HG02970 (cell line): ENCODE measurements around the gene CDH4.

Source experiments
- ATAC-seq: cut with Tn5 transposase; IDR thresholded peaks from one replicate; pipeline ENCODE4 v1.9.1; 2021; ENCODE audit warnings: mild to moderate bottlenecking, moderate library complexity, moderate number of reproducible peaks; ENCODE audit not compliant: unreplicated experiment, low FRiP score

The CDH4 gene

GRCh38 chr20:61799928-61800327 is 547.9 kb downstream of the CDH4 start:
- no peak for ATAC-seq

GRCh38 chr20:61800359-61801064 is 548.5 kb downstream of the CDH4 start:
- ATAC-seq = no peak

- ATAC-seq = no peak
Measured at GRCh38 chr20:61801065-61801360, 549.0 kb downstream of the CDH4 start.

- ATAC-seq = no peak
Measured at GRCh38 chr20:61801428-61801827, 549.4 kb downstream of the CDH4 start.

DNA sequence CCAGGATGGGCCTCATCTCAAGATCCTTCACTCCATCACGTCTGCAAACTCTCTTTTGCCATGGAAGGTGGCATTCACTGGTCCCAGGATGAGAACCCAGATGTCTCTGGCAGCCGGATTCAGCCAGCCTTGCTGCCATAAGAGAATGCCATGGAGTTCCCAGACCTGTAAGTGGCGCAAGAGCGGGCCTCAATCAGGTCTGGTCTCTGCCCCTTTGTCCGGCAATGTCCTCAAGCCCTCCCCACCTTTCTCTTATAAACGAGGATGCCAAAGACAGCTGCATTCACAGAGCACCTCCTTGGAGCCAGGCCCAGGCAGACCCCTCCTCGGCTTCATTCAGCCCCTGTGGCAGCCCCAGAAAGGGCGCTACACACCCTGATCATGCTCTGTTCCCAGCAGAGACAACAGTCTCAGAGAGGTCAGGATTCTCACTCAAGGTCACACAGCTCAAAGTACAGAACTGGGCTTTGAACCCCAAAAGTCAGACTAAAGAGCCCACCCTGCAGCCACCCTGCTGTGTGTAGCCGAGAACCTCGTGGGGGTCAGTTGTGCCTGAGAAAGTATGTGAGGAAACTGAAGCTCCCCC is 549.9 kb downstream of the CDH4 start:
- no peak for ATAC-seq

DNA sequence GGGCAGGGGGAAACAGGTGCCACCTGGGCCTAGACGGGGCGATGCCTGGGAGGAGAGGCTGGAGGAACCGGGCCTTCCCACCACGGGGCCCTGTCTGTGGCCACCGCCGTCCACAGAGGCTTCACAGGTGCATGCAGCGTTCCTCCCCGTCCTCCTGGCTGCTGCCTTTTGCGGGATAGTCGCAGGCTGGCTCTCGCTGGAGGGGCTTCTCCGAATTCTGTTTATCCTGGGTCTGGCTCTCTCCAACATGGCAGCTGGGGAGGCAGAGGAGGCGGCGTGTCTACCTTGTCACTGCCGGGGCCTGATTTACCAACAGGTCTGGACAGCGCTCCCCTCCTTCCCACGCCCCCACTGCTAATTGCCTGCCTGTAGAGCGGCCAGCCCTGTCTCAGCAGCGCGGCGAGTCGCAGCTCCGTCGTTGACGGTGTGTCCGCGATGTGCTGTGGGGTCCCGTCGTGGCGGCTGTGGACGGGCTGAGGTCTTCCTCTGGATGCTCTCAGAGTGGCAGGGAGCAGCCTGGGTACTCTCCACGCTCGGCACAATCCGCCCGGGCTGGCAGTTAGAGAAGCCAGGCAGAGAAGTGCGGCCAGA is 550.8 kb downstream of the CDH4 start:
- ATAC-seq = no peak

DNA sequence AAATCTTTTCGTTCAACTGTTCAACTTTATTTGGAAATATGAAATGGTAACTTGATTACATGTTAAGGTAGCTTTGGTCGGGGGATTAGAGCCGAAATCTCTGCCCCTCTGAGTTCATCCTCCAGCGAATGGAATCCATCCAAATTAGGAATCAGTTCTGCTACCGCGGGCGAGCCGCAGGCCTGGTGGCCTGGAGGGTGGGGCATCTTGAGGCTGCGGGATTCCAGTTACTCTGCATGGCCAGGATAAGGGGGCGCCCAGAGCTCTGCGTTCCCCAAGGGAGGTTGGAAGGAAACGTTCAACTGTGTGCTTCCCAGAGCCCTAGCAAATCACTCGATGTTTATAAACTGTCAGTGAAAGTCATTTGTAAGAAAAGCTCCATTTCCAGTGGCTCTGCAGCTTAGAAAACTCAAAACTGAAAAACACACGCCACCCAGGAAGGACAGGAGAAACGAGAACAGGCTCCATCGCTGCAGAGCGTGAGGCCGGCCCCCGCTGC is 551.4 kb downstream of the CDH4 start:
- no peak for ATAC-seq

- ATAC-seq = no peak
Measured at GRCh38 chr20:61803915-61804751, 552.1 kb downstream of the CDH4 start.

GRCh38 chr20:61804752-61805295 is 552.8 kb downstream of the CDH4 start:
- no peak for ATAC-seq

DNA sequence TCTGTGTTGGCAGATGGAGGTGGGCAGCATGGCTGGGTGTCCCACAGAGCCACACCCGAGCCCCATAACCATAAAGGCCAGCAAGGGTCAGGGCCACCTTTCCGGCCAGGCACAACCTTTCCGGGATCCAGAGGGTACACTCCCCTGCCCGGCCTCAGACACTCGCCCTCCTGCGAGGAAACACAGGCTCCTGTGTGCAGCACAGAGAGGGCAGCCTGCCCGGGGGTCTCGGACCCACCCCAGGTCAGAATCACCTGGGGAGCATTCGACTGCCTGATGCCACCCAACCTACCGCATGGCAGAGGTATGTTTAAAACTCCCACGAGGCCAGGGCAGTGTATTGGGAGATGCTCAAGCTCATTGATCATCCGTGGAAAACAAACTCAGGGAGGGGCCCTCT is 553.3 kb downstream of the CDH4 start:
- no peak for ATAC-seq

DNA sequence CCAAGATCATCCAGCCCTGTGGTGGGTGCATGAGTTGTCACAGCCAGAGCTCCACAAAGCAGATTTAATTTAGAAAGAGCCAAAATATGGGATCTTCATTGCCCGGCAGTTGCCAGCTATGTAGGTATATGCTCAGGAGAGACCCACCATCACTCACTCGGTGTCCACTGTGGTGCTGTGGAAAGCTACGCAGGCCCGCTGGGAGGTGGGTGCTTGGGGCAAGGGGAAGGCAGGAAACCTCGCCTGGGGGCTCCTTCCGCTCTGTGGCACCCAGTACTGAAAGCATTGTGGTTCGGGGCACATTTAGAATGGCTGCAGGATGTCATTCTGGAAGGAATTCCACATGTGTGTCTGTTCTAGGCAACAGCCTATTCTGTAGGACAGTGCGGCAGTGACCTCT is 553.7 kb downstream of the CDH4 start:
- no peak for ATAC-seq

DNA sequence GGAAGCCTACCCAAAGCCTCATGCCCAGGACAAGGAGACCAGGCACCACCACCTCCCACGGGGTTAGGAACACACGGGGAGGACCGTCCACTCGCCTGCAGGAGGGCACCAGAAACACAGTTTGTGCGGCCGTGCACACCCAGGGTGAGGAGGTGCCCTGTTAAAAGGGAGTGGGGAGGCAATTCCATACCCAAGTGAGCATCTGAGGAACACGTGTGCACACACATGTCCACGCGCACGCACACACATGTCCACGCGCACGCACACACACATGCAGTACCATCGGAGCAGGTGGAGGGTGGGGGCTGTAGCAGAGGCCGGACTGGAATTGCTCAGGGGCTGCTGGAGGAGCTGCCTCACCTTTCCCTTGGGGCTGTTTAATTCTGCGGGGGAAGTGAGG is 554.3 kb downstream of the CDH4 start:
- ATAC-seq = no peak

DNA sequence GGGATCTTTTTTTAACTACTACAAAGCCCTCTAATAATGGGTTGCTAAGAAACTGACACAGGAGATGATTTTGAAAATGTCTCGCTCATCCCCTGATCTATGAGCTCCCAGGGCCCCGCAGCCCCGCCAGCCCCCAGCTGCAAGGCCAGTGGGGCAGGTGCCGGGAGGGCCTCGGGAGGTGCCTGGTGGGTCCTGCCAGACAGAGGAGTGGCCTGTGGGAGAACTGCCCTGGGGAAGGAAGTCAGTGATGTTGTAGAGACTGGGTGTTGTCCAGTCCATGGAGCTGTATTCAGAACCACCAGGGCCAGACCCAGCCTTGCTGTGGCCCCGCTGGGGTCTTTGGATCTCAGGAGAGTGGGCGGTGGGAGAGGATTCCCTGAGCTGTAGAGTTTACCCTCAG is 554.9 kb downstream of the CDH4 start:
- no peak for ATAC-seq

- ATAC-seq = no peak
Measured at GRCh38 chr20:61807471-61808160, 555.6 kb downstream of the CDH4 start.

- no peak for ATAC-seq
Measured at GRCh38 chr20:61808447-61808846, 556.4 kb downstream of the CDH4 start.

DNA sequence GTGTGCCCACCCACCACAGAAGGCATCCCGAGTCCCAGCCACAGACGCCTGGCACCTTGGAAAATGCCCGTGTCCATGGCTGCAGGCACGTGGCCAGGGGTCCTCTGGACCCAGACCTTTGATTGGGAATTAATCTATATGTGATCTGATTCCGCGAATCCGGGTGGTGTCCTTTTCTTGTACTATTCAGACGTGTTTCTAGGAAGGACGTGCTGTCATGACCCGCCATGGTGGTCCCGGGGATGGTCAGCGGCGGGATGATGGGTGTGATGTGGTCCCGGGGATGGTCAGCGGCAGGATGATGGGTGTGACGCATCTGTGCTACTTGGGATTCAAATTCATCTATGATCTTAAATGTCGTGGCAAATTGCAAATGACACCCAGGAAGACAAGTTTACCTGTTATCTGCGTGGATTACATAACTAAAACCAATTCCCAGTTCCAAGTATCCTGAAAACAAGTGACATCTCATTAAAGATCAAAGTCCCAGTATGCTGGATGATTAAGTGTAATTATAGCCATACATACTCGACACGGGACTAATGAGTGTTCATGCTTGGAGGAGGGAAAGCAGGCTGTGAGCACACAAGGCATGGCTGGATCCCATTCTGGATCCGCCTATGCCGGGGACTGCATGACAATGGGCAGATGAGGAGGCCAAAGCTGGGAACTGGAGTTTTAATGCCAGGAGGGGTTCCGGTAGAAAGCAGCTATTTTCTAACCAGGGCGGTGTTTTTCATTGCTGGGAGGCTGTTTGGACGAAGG is 557.1 kb downstream of the CDH4 start:
- ATAC-seq = no peak

- no peak for ATAC-seq
Measured at GRCh38 chr20:61810066-61810737, 558.1 kb downstream of the CDH4 start.

DNA sequence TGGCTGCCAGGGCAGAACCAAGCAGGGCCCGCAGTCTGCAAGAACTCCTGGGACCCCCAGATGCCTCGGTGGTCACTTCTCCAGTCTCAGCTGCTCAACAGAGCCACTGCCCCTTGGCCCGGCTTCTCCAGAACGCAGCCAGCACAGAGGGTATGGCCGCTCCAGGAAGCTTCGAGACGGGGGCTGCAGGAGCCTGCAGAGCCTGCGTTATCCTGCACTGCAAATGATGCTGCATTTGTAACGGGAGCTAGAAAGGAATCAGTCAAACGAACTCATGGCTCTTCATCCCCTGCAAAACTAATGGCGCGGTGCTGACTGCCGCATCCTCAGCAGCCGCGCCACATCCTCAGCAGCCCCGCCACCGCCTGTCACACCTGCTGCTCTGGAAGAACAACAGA is 558.7 kb downstream of the CDH4 start:
- ATAC-seq = no peak

- no peak for ATAC-seq
Measured at GRCh38 chr20:61811166-61811565, 559.1 kb downstream of the CDH4 start.
